ENCODE measurements around the gene ADD3.

Gene ADD3

DNA sequence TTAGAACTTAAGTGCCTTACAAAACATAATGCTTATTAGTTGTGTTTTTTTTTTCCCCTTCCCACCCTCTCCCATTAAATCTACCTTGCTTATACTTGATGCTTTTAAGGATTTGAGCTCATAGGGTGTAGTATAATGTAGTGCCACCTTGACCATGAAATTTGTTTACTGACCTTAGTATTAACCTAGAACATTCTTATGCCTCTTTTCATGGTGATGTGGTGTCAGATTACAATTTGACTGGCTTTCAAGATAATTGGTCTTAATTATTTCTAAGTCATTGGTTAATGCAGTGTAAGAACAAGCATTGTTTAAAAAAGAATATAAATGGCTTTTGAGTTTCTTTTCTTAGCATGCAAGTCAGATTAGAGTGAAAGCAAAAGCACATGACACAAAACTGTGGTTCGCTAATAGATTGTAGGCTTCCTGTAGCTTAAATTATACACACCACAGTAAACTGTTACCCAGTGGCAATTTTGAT is 61.8 kb downstream of the ADD3 start:
- no peak for DNase-seq

DNA sequence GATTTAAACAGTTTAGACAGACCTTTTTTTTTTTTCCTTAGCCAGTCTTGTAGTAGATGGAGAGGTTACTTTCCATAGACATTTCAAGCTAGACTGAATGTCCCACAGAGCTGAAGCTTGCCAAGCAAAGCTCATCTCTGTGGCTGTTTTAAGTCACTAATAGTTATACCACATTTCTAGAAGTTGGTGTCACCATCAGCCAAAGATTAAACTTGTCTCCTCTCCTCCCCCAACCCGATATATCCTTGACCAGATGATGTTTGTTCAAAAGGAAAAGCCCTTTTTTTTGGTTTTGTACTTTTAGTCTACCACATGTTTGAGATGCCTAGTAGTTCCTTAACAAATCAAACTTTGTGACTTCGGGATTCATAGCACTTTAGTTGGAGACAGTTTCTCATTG is 66.1 kb downstream of the ADD3 start:
- no peak for DNase-seq

DNA sequence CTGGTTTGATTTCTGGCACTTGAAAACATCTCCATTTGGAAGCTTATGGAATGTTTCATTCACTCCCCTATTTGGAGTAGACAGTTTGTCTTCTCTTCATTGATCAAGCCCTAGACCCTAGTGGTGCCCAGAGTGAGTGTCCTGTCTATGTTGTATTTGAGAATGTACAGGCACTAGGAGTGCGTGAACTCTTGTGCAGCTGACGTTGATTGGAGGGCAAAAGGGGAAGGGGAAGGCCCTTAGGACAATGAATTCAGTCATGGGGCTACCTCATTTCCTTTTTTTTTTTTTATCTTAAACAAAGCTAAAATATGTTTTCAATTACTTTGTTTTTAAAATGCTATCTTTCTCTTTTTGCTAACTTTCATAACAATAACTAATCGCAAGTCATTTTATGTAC is 66.5 kb downstream of the ADD3 start:
- DNase-seq, result no peak

DNA sequence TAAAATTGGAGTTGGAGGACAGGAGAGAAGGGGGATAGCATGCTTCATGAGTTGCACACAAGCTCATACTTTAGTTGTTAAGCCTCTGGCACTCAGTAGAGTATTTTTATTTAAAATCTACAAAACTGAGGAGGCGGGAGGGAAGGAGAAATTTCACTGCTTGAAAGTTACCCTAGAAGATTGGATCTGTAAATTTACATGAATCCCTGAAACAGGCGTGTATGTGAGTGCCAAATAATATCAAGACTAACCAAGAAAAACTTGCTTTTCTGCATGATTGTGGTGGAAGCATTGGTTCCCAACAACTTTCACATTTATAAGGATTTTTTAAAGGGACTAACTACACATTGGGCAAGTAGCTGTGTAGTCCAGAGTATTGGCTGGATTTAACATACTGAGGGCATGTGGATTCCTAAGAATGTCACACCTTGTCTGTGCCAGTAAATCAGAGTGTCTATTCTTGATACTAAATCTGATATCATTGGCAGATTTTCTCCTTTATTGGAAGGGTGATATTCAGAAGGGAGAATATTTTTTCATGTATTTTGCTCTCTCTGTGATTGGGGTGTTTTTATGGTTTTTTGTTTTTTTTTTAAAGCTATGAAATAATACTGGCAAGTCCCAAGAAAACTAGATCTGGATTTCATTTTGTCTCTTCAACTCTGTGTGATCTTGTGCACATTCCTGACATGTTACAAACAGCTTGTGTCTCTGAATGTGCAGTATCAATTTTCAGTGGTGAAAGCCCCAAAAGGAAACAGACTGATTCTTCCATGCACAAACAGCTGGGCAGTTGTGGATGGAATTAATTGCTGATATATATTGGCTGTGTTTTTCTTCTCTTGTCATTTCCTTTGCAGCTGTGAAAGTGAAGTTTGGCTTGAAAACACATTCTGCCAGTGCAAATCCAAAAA is 67.2 kb downstream of the ADD3 start:
- no peak for DNase-seq

DNA sequence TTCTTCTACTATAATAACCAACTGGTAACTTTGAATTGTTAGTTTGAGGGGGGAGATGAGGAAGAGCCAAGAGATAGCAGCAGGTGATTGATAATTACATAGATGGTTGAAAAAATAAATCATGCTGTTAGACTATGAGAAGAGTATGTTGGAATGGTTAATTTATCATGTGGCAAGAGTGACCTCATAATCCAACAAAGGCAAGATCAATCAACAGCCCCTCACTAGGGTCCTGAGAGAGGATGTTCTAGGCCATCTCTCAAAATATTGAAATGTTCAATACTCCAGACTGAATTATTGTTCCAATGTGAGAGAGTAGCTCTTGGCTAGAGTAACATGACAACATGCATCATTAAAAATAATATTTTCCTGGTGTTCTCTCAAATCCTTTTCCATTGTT is 67.9 kb downstream of the ADD3 start:
- no peak for DNase-seq

DNA sequence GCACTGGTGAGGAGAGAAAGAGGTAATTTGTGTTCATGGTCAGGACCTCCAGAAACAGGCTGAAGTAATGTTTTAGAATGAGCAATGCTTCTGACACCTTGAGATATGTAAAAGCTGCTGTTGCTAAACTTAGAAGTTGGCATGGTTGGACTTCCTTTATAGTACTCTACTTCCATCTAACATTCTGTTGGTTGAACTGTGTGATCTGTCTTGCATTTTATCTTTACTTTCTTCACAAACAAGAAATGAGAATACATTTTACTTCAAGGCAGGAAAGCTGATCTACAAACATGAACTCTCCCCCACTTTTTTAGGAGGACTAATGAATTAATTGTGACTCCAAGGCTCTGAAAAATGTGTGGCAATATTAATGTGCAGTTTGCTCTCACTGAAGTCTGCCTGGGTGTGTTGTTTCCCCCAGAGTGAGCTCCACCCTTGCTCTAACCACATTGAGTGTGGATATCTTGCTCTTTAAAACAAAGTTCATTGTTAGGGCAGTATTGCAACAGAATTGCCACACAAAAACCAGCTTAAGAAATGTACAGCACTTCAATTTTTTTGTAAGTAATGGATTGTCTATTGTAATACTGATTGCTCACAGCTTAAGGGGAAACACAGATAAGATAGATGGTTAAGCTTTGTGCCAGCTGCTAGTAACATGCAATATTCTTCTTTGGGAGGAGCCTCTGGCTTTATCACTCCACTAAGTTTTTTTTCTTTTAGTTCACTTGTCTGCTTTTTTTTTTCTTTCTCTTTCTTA is 69.0 kb downstream of the ADD3 start:
- DNase-seq, result no peak

DNA sequence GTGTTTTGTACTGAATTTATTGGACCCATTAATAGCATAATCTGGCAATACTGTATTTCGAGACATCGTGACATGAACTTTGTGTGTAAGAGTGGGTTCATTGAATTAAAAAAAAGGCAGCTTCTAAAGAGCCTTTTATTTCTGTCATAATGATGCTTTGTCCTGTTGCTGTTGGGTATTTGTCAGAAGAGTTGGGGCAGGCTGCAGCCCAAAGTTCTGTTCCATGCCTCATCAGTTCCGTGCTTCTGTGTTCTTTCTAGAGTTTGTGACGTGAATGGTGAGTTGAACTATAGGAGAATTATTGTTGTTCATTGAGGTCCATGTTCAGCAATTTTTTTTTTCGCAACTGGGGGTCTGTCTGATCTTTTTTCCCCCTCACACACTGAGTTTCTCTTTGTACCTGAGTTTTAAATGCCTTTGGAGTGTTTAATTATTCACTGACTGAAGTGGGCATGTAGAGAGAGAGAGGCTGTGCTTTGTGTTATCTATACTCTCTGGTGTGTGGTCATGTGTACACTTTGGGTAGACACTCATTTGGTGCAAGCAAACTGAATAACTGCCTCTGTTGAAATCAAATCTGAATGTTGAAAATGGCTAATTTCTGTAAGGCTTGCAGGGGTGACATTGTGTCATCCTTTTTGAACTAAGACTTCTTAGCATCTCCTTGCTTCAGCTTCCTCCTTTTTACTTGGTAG is 69.8 kb downstream of the ADD3 start:
- no peak for DNase-seq

DNA sequence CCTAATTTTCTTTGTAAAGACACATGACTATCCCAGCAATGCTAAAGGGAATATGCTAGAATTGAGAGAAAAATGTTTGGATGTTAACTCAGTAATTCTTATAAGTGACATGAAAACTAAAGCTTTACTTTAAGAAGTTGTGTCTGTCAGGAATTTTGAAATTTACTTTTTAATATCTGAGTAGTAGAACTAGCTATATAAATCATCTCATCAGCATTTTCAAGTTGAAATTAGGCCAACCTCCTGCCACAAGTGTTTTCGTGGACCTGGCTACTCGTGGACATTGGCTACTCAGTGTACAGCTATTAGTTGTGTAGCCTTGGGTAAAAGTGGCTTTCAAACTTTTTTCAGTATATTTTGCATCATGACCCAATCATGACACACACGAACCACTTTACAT is 70.5 kb downstream of the ADD3 start:
- no peak for DNase-seq

DNA sequence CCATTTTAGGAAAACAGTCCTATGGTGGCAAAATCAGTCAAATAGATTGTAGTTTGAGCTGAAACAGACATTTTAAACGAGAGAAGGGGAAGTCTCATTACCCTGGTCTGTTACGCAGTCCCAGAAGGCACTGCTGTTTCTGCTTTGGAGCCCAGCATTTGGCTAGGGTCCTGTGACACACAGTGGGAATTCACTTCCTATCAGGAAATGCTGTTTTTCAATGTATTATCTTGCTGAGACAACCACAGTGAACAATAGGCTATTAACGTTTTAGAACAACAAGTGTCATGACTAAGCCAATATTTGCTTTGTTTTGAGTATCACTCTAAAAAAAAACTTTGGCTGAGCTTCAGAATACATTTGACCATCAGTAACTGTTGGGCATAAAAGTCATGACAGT is 74.1 kb downstream of the ADD3 start:
- DNase-seq, result no peak

DNA sequence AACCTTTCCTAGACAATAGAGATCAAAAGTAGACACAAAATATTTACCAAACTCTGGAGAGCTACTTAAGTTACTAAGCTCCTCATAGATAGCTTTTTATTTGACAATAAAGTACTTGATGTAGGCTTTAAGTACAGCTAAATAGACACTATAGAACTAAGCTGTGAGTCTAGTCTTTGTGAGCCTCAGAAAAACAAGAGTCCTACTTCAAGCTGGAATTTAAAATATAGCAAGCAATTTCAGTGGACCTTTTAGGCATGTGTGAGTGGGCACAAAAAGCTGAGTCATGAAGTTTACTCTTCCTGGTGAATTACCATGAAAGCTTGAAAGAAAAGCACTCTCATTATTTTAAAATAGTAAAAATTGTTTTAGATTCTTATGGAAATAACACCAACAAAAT is 76.1 kb downstream of the ADD3 start:
- DNase-seq, result no peak

DNA sequence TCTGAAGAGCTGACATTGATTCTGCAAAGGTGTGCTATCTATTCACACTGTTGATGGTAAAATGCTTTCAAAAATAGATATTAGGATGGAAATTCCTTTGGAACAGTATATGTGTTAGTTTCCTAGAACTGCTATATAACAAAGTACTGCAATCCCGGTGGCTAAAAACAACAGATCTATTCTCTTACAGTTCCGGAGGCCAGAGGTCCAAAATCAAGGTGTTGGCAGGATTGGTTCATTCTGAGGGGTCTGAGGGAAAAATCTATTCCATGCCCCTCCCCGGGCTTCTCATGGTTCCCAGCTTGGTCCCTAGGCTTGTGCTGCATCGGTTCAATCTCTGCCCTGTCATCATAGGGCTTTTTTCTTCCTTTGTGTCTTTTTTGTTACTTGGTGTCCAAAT is 79.9 kb downstream of the ADD3 start:
- no peak for DNase-seq

DNA sequence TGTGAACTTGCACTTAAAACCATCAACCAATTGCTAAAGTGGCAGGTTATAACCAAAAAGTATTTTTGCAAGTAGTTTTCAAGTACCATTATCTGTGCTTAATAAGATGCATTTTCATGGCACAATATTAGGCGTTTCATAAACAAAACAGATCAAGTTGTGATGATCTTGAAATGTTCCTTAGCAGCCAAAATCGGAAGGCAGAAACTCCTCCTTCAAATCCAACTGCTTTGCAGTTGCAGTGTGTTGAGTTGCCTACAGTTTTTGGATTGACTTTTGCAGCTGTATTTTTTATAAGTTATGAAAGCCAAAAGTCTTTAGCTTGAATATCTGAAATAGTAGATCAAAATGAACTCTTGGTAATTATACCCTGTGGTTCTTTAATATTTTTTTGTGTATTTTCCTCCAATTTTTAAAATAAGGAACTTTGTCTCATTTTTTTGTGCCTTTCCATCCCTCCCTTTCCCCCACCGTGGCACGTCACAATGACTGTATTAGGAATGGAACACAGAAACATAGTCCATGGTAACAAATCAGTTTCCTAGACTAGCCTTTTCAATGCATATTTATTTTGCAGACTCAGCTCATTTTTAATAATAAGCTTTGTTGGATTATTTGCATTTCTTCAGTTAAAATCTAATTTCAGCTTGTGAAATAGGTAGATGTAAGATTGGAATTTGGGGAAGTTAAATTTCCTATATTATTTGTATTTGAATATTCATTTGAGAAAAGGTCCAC is 80.8 kb downstream of the ADD3 start:
- DNase-seq, result no peak

DNA sequence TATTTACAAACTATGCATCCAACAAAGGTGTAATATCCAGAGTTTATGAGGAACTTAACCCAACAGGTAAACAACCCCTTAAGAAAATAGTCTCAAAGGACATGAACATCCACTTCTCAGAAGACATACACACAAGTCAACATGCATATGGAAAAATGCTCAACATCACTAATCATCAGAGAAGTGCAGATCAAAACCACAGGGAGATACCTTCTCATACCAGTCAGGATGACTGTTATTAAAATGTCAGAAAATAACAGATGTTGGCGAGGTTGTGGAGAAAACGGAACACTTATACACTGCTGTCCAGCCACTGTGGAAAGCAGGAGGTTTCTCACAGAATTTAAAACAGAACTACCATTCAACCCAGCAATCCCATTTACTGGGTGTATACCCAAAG is 84.0 kb downstream of the ADD3 start:
- no peak for DNase-seq

DNA sequence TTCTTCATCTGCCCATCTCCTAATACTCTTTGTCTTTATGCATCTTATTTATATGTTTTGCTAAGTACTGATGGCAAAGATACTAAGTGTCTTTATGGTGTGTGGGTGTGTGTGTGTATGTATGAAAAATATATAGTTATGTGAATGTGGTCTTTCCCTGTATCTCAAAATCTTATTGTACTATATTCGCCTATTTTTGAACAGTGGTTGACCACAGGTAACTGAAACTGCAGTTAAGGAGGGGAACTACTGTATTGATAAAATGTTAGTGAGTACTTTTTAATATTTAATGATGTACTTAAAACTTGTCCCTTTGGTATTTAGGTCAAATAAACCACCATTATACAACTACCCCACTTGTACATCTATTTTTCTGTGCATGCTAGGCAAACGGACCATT is 85.9 kb downstream of the ADD3 start:
- no peak for DNase-seq

DNA sequence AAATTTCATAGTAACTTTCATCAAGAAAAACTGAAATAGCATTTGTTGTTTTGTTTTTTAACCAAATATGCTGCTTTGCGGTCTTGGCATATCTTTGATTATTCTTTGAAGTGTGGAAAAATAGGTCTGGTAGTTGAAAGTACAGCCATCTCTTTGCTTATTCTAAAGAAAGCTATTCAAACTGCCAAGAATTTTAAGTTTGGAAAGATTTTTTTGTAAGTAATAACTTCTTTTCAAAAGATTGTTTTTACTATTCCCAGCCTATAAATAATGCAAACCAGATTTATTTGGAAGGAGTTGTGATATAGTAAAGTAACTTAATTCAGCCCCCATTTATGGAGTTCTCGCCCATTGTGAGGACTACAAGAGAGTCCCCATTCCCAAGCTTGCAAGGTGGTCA is 87.0 kb downstream of the ADD3 start:
- DNase-seq, result no peak

DNA sequence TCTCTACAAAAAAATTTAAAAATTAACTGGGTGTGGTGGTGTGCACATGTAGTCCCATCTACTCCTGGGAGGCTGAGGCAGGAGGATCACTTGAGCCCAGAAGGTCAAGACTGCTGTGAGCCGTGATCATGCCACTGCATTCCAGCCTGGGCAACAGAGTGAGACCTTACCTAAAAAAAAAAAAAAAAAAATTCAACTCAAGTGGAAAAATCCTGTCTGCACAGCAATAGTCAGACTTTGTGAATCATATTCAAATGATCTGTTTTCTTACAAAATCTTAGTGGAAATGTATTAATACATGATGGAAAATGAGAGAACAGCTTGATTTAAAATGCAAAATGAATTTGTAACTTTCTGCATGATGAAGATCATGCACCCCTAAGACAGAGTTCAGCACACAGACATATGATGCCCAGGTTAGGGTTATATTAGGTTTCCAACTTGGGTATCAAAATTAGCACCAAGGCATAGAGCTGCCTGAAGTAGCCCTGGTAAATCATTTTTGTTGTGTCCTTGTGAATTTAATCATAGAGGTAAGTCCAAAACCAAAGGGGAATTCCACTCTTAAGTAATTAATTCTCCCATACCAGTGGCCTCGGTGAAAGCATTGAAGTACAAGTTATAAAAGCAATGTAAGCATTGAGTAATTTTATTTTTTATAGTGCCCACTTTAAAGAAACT is 93.8 kb downstream of the ADD3 start:
- DNase-seq, result no peak

DNA sequence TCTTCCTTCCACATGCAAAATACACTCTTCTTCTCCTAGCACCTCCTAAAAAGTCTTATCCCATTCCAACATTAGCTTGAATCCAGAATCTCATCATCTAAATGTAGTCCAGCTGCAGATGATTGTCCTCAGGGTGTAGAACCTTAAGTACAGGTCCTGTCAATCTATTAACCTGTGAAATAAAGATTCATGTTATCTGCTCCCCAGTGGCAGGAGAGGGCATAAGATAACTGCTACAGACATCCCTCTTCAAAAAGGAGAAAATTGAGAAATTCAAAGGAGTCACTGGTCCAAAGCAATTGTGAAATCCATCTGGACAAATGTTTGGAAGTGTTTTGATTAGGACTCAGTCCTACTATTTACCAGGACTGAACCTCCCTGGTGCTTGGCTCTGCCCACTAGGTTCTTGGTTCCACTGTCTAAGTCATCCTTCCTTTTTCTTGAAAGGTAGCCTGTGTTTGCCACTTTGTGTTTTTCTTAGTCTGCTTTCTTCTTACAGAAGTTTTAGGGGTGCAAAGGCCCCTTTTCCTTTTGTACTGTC is 96.2 kb downstream of the ADD3 start:
- DNase-seq, result no peak

DNA sequence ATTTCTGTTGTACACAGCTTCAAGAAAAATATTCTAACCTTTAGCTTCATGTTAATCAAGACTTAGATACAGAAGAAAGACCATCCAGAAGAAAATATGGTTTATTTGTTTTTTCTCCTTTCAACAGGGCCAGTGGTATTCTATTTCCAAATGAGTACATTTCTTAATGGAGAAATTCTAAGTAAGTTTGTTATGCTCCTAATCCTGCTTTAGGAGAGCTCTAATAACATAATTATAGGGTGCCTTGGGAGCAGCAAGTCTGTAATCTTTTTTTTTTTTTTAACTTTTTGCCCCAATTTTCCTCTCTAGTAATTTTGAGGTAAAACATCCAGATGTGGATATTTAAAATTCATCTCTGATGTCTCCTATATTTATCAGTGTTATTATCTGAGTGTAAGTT is 98.1 kb downstream of the ADD3 start:
- no peak for DNase-seq

DNA sequence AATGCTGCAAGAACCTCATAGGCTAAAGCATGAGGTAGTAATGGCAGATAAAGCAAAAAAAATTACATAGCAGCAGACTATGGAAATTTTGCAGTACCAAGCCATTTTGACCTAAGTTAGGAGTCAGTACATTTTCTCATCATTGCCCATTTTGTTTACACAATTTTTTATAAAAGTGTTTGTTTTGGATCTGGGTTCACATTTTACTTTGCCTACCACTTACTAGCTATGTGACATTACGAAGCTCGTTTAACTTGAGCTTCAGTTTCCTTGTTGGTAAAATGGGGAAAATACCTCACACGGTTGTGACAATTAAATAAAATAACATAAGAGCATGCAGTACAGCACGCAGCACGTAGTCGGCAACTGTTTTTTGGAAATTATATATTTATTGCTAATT is 99.6 kb downstream of the ADD3 start:
- DNase-seq, result no peak

DNA sequence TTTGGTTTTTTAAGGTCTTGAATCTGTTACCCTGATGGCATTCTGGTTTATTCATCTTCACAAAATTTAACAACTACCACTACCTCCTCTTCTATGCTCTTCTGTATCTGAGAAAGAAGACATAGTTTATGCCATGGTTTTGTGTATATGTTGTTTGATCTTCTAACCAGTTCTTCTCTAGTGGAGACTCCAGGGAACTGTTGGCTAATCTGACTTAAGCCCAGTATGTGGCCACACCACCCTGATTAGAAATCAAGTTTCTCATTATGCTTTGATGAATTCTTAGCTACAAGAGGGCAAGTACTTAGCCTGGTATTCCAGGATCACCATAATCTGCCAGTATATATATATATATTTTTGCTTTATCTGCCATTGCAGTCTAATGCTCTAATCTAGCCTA is 100.1 kb downstream of the ADD3 start:
- DNase-seq, result no peak

DNA sequence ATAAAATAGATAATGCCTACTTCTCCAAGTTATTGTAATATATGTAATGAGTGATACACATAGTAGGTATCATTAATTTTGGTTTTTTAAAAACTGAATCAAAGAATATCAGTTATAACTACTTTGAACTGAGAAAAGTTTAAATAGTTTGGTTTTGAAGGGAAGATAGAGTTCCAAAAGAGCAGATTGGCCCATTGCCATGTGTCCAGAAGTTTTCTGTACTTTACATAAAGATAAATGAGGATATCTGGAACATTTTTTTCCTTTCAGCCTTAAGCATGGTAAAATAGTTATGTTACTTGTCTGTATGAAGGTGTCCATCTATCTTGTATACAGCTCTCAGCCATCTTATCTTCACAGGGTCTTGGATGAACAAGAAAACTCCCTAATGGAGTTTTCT is 101.7 kb downstream of the ADD3 start:
- no peak for DNase-seq

DNA sequence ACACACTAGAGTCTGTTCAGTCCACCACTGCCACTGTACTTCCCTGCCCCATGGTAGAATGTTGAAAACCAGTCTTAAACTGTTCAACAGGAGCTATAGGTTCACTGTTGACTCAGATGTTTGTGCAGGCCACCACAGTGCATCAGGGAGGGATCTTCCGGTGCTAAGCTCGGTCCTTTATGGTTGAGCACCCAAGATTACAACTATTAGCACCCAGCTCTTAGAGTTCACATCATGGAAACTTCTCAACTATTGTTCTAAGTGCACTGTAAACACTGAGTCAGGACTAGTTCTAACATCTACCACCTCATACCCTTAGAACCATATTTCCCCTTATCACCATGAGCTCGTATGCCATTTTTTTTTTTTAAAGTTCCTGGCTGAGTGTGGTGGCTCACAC is 102.6 kb downstream of the ADD3 start:
- DNase-seq, result no peak
